Stomach smooth muscle (tissue), 2 donors: Measurements from ENCODE around the gene OBSCN.

Experiments
- H3K27ac ChIP-seq: one replicate; pipeline ENCODE4 v1.7.0; 2013; ENCODE audit warnings: mild to moderate bottlenecking, low read length, inconsistent platforms
- H3K27me3 ChIP-seq, 2 donors: one replicate each; pipeline ENCODE4 v1.7.0; 2013; ENCODE audit warnings: low read length in 2 of 2; ENCODE audit not compliant: insufficient read depth in 2 of 2, control insufficient read depth in 1 of 2
- H3K36me3 ChIP-seq, 2 donors: one replicate each; pipeline ENCODE4 v1.7.0; 2013; ENCODE audit warnings: low read length in 2 of 2; ENCODE audit not compliant: control insufficient read depth in 2 of 2, insufficient read depth in 2 of 2
- H3K4me1 ChIP-seq: one replicate; pipeline ENCODE4 v1.7.0; 2013; ENCODE audit warnings: low read length; ENCODE audit not compliant: control insufficient read depth, insufficient read depth
- H3K4me3 ChIP-seq, 2 donors: one replicate each; pipeline ENCODE4 v1.7.0; 2013; ENCODE audit warnings: low read length in 2 of 2
- H3K9ac ChIP-seq, 2 donors: one replicate each; pipeline ENCODE4 v1.7.0; 2013; ENCODE audit warnings: low read length in 2 of 2, mild to moderate bottlenecking in 1 of 2
- H3K9me3 ChIP-seq, 2 donors: one replicate each; pipeline ENCODE4 v1.7.0; 2013; ENCODE audit warnings: low read length in 2 of 2; ENCODE audit not compliant: control insufficient read depth in 2 of 2
- donor health status: healthy.
- donor health status: Pancreatic carcinoma.

Gene OBSCN

DNA sequence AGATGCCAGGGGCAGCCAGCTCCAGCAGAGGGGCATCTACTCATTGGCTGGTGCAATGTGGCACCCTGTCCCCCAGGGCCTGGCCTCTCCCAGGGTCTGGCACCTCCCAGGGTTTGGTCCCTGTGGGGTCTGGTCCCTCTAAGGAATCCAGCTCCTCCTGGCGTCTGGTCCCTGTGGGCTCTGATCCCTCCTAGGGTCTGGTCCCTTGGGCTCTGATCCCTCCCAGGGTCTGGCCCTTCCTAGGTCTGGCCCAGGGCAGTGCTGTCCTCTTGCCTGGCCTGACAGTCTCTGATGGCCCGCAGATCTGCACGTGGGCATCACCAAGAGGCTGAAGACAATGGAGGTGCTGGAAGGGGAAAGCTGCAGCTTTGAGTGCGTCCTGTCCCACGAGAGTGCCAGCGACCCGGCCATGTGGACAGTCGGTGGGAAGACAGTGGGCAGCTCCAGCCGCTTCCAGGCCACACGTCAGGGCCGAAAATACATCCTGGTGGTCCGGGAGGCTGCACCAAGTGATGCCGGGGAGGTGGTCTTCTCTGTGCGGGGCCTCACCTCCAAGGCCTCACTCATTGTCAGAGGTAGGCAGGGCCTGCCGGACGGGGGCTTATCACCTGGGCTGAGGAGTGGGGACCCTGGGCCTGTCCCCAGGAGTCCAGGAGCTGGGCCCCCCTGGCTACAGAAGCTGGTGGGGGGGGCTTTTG is 73.9 kb downstream of the OBSCN start:
- H3K27me3 ChIP-seq = no peaks in the 10 kb centered on the region
- H3K9me3 ChIP-seq = no peaks in the 10 kb centered on the region
- no peak overlapping the region for H3K9ac ChIP-seq
- H3K4me3 ChIP-seq = no peak overlapping the region
- peaks cover 3% of the 10 kb centered on the region for H3K4me1 ChIP-seq
- H3K27ac ChIP-seq = no peak overlapping the region
- no peaks in the 10 kb centered on the region for H3K36me3 ChIP-seq

DNA sequence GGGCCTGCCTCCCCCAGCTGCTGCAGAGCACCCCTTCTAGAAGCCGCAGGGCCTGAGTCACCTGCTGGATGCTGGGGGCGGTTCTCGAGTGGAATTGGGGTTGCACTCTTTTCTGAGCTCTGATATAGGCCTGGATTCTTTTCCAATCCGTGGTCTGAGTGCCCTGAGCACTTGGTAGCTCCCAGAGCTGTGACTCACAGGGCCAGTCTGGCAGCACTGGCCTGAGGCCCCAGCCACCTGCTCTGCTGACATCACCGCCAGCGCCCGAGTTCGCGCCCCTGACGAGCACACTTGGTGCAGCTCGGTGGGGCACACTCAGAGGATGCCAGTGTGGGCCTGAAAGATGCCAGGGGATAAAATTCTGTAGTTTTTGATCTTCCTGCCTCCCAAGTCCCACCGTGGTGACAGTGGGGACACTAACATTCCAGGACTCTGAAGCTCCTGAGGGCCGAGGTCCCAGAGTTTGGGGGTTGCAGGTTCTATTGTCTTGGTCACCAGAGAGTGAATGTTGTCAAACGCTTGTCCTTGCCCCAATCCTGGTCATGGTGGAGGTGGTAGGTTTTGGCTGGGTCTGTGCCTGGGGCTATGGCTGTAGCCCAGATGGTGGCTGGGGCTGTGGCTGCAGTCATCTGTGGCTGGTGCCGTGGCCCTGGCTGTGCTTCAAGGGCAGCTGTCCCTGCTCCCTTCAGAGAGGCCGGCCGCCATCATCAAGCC is 74.6 kb downstream of the OBSCN start:
- no peaks in the 10 kb centered on the region for H3K9me3 ChIP-seq
- no peak overlapping the region for H3K4me3 ChIP-seq
- H3K4me1 ChIP-seq = no peaks in the 10 kb centered on the region
- no peaks in the 10 kb centered on the region for H3K36me3 ChIP-seq
- no peak overlapping the region for H3K9ac ChIP-seq
- H3K27ac ChIP-seq = no peak overlapping the region
- no peaks in the 10 kb centered on the region for H3K27me3 ChIP-seq

DNA sequence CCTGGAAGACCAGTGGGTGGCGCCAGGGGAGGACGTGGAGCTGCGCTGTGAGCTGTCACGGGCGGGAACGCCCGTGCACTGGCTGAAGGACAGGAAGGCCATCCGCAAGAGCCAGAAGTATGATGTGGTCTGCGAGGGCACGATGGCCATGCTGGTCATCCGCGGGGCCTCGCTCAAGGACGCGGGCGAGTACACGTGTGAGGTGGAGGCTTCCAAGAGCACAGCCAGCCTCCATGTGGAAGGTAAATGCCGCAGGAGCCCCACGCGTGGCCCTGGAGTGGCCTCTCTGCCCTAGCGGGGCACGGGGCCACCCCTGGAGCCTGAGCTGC is 75.2 kb downstream of the OBSCN start:
- H3K9me3 ChIP-seq = no peaks in the 10 kb centered on the region
- no peaks in the 10 kb centered on the region for H3K36me3 ChIP-seq
- H3K27me3 ChIP-seq = no peaks in the 10 kb centered on the region
- no peak overlapping the region for H3K4me3 ChIP-seq
- H3K27ac ChIP-seq = no peak overlapping the region
- no peak overlapping the region for H3K9ac ChIP-seq
- H3K4me1 ChIP-seq = no peaks in the 10 kb centered on the region

DNA sequence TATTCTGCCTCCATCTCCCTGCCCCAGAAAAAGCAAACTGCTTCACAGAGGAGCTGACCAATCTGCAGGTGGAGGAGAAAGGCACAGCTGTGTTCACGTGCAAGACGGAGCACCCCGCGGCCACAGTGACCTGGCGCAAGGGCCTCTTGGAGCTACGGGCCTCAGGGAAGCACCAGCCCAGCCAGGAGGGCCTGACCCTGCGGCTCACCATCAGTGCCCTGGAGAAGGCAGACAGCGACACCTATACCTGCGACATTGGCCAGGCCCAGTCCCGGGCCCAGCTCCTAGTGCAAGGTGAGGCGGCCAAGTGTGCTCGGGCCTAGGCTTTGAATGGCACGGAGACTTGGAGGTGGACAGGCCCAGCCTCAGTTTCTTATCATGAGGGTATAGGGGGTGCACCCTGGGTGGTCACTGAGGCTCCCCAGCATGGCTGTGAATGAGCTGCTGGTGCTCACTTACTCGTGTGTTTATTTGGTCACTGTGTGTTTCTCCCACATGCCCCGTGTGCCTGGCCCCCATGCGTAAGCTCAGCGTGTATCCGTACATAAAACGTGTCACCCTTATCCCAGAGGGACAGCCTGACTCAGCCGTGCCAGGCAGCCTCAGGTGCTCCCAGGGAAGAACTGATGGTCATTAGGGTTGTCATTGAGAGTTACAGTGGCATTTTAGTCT is 75.8 kb downstream of the OBSCN start:
- no peaks in the 10 kb centered on the region for H3K36me3 ChIP-seq

DNA sequence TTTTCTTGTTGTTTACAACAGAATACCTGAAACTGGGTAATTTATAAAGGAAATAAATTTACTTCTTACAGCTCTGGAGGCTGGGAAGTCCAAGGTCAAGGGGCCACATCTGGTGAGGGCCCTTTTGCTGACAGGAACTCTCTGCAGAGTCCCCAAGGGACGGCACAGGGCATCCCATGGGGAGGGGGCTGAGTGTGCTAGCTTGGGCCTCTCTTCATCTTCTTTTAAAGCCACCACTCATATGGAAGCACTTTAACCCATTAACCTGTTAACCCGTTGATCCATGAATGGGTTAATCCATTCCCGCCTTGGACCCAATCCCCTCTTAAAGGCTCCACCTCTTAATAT is 76.3 kb downstream of the OBSCN start:
- H3K9me3 ChIP-seq = no peaks in the 10 kb centered on the region
- H3K9ac ChIP-seq = no peak overlapping the region
- H3K27ac ChIP-seq = no peak overlapping the region
- no peaks in the 10 kb centered on the region for H3K4me1 ChIP-seq
- H3K27me3 ChIP-seq = no peaks in the 10 kb centered on the region
- no peak overlapping the region for H3K4me3 ChIP-seq
- no peaks in the 10 kb centered on the region for H3K36me3 ChIP-seq

More for the DNA sequence above, 75.8 kb downstream of the OBSCN start:
- Histone ChIP-seq H3K9ac (no peak overlapping the region), H3K4me1 (no peaks in the 10 kb centered on the region), H3K27me3 (no peaks in the 10 kb centered on the region), H3K27ac (no peak overlapping the region), H3K4me3 (no peak overlapping the region), H3K9me3 (no peaks in the 10 kb centered on the region)

DNA sequence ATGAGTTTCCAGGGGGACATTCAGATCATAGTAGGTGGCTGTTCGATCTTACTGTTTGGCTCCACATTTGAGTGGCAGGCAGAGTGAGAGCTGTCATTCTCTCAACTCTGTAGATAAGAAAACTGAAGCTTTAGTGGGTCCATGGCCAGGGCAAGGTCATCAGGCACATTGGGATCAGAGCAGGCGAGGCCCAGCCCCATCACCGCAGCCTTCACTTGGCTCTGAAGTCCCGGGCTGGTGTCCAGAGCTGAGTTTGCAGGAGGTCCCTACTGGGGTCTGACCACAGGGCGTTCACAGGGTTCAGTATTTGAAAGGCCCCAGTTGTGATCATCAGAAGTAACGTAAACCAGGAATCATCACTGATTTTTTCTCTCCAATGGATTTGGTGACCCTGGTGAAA is 76.7 kb downstream of the OBSCN start:
- no peak overlapping the region for H3K9ac ChIP-seq
- H3K27ac ChIP-seq = no peak overlapping the region

DNA sequence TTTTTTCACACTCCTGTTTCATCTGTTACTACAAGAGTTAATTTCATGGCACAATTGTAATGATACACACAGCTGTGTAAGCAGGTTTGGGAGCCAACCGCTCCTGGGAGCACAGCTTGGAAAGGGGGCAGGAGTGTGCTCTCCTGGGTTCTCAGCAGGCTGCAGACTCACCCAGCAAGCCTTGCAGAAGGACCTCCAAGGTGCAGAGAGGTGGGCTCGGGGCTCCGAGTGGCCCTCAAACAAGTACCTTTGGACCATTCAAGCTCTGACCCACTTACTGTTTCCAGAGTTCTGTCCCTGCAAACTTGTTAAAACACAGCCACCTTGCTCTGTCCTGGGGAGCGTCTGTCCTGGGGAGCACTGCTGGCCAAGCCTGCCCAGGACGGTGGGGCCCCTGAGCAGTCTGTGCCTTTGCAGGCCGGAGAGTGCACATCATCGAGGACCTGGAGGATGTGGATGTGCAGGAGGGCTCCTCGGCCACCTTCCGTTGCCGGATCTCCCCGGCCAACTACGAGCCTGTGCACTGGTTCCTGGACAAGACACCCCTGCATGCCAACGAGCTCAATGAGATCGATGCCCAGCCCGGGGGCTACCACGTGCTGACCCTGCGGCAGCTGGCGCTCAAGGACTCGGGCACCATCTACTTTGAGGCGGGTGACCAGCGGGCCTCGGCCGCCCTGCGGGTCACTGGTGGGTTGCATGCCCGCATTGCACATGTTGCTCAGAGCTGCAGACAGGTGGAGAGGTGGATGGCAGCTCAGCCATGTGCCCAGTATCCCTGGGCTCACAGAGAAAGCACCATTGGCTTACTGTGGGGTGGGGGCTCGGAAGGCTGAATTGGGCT is 78.0 kb downstream of the OBSCN start:
- Histone ChIP-seq H3K4me1 (no peaks in the 10 kb centered on the region), H3K4me3 (no peak overlapping the region), H3K9me3 (no peaks in the 10 kb centered on the region), H3K9ac (no peak overlapping the region), H3K27me3 (no peaks in the 10 kb centered on the region), H3K27ac (no peak overlapping the region), H3K36me3 (no peaks in the 10 kb centered on the region)

More for the DNA sequence above, 76.7 kb downstream of the OBSCN start:
- Histone ChIP-seq H3K27me3 (no peaks in the 10 kb centered on the region), H3K36me3 (no peaks in the 10 kb centered on the region), H3K9me3 (no peaks in the 10 kb centered on the region), H3K4me3 (no peak overlapping the region), H3K4me1 (no peaks in the 10 kb centered on the region)

DNA sequence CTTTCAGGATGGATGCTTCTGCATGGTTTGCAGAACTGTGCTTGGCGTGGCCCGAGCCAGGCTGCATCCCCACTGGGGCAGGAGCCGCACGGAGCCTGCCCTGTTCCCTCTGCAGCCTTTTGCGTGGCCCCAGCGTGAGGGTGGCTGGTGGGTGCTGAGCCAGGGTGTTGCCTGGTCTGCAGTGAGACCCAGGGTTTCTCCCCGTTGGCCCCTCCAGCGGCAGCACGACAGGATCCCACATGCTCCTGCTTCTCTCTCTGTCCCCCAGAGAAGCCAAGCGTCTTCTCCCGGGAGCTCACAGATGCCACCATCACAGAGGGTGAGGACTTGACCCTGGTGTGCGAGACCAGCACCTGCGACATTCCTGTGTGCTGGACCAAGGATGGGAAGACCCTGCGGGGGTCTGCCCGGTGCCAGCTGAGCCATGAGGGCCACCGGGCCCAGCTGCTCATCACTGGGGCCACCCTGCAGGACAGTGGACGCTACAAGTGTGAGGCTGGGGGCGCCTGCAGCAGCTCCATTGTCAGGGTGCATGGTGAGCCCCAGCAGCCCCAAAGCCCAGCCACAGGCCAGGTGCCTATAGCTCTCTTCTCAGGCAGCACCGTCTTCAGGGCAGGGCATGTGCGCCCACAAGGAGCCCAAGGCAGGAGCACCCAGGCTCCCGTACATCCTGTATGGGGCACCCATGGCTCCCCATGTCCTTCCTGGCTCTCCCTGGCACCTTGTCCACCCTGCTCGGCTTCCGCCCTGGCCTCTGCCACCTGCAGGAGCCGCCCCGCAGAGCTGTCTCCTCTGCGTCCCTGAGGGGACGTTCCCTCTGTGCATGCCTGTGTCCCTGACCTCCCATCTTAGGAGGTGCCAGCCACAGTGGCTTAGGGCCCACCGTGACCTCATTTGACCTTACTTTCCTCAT is 78.9 kb downstream of the OBSCN start:
- Histone ChIP-seq H3K9ac (no peak overlapping the region), H3K27ac (no peak overlapping the region), H3K4me1 (no peaks in the 10 kb centered on the region), H3K9me3 (no peaks in the 10 kb centered on the region), H3K36me3 (no peaks in the 10 kb centered on the region), H3K4me3 (no peak overlapping the region), H3K27me3 (no peaks in the 10 kb centered on the region)

DNA sequence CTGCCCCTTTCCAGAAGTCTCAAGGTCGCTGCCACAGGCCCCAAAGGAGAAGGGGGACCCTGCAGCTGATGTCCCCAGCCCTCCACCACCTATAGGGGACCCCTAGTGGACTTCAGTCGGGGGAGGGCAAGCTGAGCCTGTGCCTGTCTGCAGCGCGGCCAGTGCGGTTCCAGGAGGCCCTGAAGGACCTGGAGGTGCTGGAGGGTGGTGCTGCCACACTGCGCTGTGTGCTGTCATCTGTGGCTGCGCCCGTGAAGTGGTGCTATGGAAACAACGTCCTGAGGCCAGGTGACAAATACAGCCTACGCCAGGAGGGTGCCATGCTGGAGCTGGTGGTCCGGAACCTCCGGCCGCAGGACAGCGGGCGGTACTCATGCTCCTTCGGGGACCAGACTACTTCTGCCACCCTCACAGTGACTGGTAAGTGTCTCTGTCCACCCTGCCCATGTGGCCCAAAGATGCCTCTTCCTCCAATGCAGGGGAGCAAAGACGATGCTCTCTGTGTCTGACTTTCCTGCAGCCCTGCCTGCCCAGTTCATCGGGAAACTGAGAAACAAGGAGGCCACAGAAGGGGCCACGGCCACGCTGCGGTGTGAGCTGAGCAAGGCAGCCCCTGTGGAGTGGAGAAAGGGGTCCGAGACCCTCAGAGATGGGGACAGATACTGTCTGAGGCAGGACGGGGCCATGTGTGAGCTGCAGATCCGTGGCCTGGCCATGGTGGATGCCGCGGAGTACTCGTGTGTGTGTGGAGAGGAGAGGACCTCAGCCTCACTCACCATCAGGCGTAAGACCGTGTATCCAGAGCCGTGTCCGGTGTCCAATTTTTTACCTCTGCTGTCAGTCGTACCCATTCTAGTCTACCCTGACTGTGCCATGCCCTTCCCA is 79.9 kb downstream of the OBSCN start:
- Histone ChIP-seq H3K9me3 (no peaks in the 10 kb centered on the region), H3K4me1 (no peaks in the 10 kb centered on the region), H3K36me3 (no peaks in the 10 kb centered on the region), H3K9ac (no peak overlapping the region), H3K4me3 (no peak overlapping the region), H3K27me3 (no peaks in the 10 kb centered on the region), H3K27ac (no peak overlapping the region)
